K562 (cell line): ENCODE results near the gene KLHL28. TPM values are rescaled to one million over a fixed set of nuclear protein-coding genes. Genes with fewer than 3 reads are reported as not detected.

Source experiments
- ATAC-seq: fragments of 200-7000 bp; cut with Tn5 transposase; 3 replicates; pipeline ENCODE4 v1.9.1; 2020; ENCODE audit warnings: moderate library complexity
- BruUV-seq: library from RNA; stranded (reverse); fragments of 400-500 nt; replicated peaks from 2 replicates; lab custom pipeline; 2021; lab: Mats Ljungman, UMichigan
- CTCF ChIA-PET: fragments of 300-600 bp; formaldehyde crosslinking; extraction: SDS; loops from one replicate; lab custom pipeline; 2021; ENCODE audit warnings: low intra/inter-chr PET ratio; lab: Yijun Ruan, JAX
- POLR2A ChIA-PET: fragments of 300-600, 350-650 bp; sonication (Branson Sonifier 250); formaldehyde crosslinking; extraction: SDS; loops from one replicate; lab custom pipeline; 2021; ENCODE audit warnings: antibody characterized with exemption, inconsistent platforms; lab: Yijun Ruan, JAX
- DNase-seq, 4 experiments: peaks; one replicate each; pipeline versions ENCODE4 v3.0.0 to v3.0.0-alpha.2; 2011 to 2018; ENCODE audit warnings: low spot score in 3 of 4, mixed read lengths in 3 of 4; ENCODE audit errors: extremely low read depth in 1 of 4
- FAIRE-seq: peaks from 2 replicates; lab custom pipeline; 2011; peaks lifted over from hg19 to GRCh38; lab: Jason Lieb, UNC
- H2AFZ ChIP-seq: 2 replicates; pipeline ENCODE4 v1.6.0; 2011; ENCODE audit warnings: low read depth, low read length, control low read depth, inconsistent platforms
- H3K27ac ChIP-seq: fragments of 200-600 bp; 3 replicates; pipeline ENCODE4 v1.8.0; 2011; ENCODE audit warnings: low read depth, mild to moderate bottlenecking, control low read depth, inconsistent platforms, low read length, moderate library complexity, mixed read lengths; ENCODE audit errors: extremely low read depth
- H3K27me3 ChIP-seq, 2 experiments: fragments of 300-600 bp in 1 of 2; 2 replicates in 1 of 2; 3 replicates in 1 of 2; pipeline versions ENCODE4 v1.6.0 to v1.8.0; 2011; ENCODE audit warnings: inconsistent platforms in 2 of 2, low read length in 2 of 2, mild to moderate bottlenecking in 1 of 2, mixed read lengths in 1 of 2, moderate library complexity in 1 of 2; ENCODE audit not compliant: control insufficient read depth in 2 of 2, insufficient read depth in 2 of 2
- H3K36me3 ChIP-seq: fragments of 300-600 bp; 3 replicates; pipeline ENCODE4 v1.8.0; 2011; ENCODE audit warnings: mild to moderate bottlenecking, low read length, inconsistent platforms; ENCODE audit not compliant: control insufficient read depth, insufficient read depth
- H3K4me1 ChIP-seq, 2 experiments: fragments of 200-600 bp in 1 of 2; replicated peaks in 1 of 2; 2 replicates in 1 of 2; 3 replicates in 1 of 2; pipeline versions ENCODE4 v1.5.1 to v1.8.0; 2011; ENCODE audit warnings: inconsistent platforms in 2 of 2, low read length in 2 of 2, mild to moderate bottlenecking in 1 of 2, mixed read lengths in 1 of 2, moderate library complexity in 1 of 2; ENCODE audit not compliant: control insufficient read depth in 2 of 2, insufficient read depth in 2 of 2
- H3K4me2 ChIP-seq: 2 replicates; pipeline ENCODE4 v1.6.1; 2011; ENCODE audit warnings: low read length, control low read depth, inconsistent platforms, mixed read lengths; ENCODE audit not compliant: insufficient read depth
- H3K4me3 ChIP-seq: fragments of 200-600 bp; sonication (generic), shearing (Covaris generic); 2 replicates; pipeline ENCODE4 v1.5.1; 2016; ENCODE audit warnings: control low read depth, inconsistent platforms
- H3K79me2 ChIP-seq: fragments of 200-600 bp; 3 replicates; pipeline ENCODE4 v1.8.0; 2011; ENCODE audit warnings: low read length, inconsistent platforms; ENCODE audit not compliant: control insufficient read depth, insufficient read depth
- H3K9ac ChIP-seq, 2 experiments: 2 replicates each; pipeline versions ENCODE4 v1.6.0 to v1.6.1; 2011; ENCODE audit warnings: low read depth in 2 of 2, low read length in 2 of 2, control low read depth in 1 of 2, inconsistent platforms in 1 of 2, mild to moderate bottlenecking in 1 of 2, mixed read lengths in 1 of 2; ENCODE audit not compliant: insufficient read depth in 1 of 2
- H3K9me1 ChIP-seq: one replicate; pipeline ENCODE4 v1.6.0; 2011; ENCODE audit warnings: inconsistent platforms, mild to moderate bottlenecking, low read length, moderate library complexity; ENCODE audit not compliant: control insufficient read depth, insufficient read depth
- H3K9me3 ChIP-seq: replicated peaks from 2 replicates; pipeline ENCODE4 v1.5.1; 2011; ENCODE audit warnings: low read depth, low read length, inconsistent platforms; ENCODE audit not compliant: control insufficient read depth, insufficient read depth
- H4K20me1 ChIP-seq: replicated peaks from 2 replicates; pipeline ENCODE4 v1.6.1; 2011; ENCODE audit warnings: low read length, inconsistent platforms, mixed read lengths; ENCODE audit not compliant: control insufficient read depth, insufficient read depth
- MLLT1 ChIP-seq, 2 experiments: fragments of 450-650 bp; IDR thresholded peaks; 2 replicates each; pipeline ENCODE4 v1.6.1; 2016
- NCOA6 ChIP-seq: fragments of 450-650 bp; IDR thresholded peaks from 2 replicates; pipeline ENCODE4 v1.6.1; 2017; ENCODE audit warnings: mild to moderate bottlenecking
- RBFOX2 ChIP-seq: fragments of 200-400 bp; formaldehyde crosslinking; IDR thresholded peaks from 2 replicates; pipeline ENCODE4 v1.6.1; 2017; ENCODE audit warnings: low read depth, mild to moderate bottlenecking, low read length, moderate library complexity
- SP2 ChIP-seq: IDR thresholded peaks from 2 replicates; pipeline ENCODE4 v1.6.1; 2011; ENCODE audit warnings: mild to moderate bottlenecking, low read depth, low read length, moderate library complexity; ENCODE audit not compliant: poor library complexity, severe bottlenecking; ENCODE audit errors: extremely low read depth
- TEAD4 ChIP-seq, 2 experiments: sonication (generic) in 1 of 2; formaldehyde crosslinking in 1 of 2; IDR thresholded peaks; 2 replicates each; pipeline versions ENCODE4 v1.6.1 to v1.8.0; 2012 to 2022; ENCODE audit warnings: borderline replicate concordance in 1 of 2, inconsistent platforms in 1 of 2, low read length in 1 of 2, mild to moderate bottlenecking in 1 of 2, missing genetic modification reagents in 1 of 2
- WGBS: fragments of 100-300 bp; shearing (Covaris generic); methylation state at CpG from one replicate; pipeline ENCODE4 v1.1.6; 2016; ENCODE audit warnings: low coverage, mixed read lengths; ENCODE audit not compliant: insufficient coverage; ENCODE audit errors: missing lambda C conversion rate; 5-methylcytosine and 5-hydroxymethylcytosine counted together
- in situ Hi-C: fragments of 300-500 bp; cut with MboI; formaldehyde crosslinking; loops from 4 replicates; pipeline ENCODE4 v1.15.0; 2018; ENCODE audit warnings: inconsistent platforms, mixed read lengths
- intact Hi-C: fragments of 100-400 bp; cut with micrococcal nuclease; formaldehyde crosslinking; loops from 2 replicates; pipeline ENCODE4 v1.14.2; 2022
- polyA plus RNA-seq, 8 experiments: library from polyadenylated mRNA; depleted of rRNA in 4 of 8; stranded (reverse) in 5 of 8; unstranded in 3 of 8; fragments of >200 nt; fragmentation: Nextera tagmentation in 2 of 8; fragmentation: Illumina TruSeq in 1 of 8; extraction: Ambion mirVana in 2 of 8; extraction: Trizol in 1 of 8; gene quantifications; 2 replicates each; pipeline versions ENCODE4 v1.2.1 to v1.2.3, GENCODE V29; 2011 to 2014; ENCODE audit warnings: inconsistent platforms in 1 of 8, missing spikeins in 1 of 8
- total RNA-seq, 7 experiments: library from RNA; depleted of rRNA in 6 of 7; stranded (reverse); fragments of >200 nt in 6 of 7; fragmentation: Illumina TruSeq in 2 of 7; extraction: Trizol in 2 of 7; gene quantifications; 2 replicates each; pipeline versions ENCODE4 v1.2.1 to v1.2.3, GENCODE V29; 2011 to 2021; ENCODE audit warnings: low replicate concordance in 1 of 7

Gene KLHL28
- total and polyA plus RNA-seq, 9 of the 15 experiments (the other 6 are each of a cell fraction or from before 2014, with no cell fraction given): 1.1 to 7.5 (median 4.7) TPM

GRCh38 chr14:44940944-44941343, 20.8 kb downstream of the KLHL28 start:
- no TSS peak for BruUV-seq

More at GRCh38 chr14:44940944-44941343, 20.8 kb downstream of the KLHL28 start:
- intact Hi-C loops: no loop called here
- ChIA-PET POLR2A (no interaction called here), CTCF (no interaction called here)
- H2AFZ ChIP-seq: no peak overlapping the region
- H3K36me3 ChIP-seq: peaks cover 15% of the 10 kb centered on the region; the same call in 2 of the 3 replicates
- H3K27ac ChIP-seq: no peak overlapping the region
- no peak overlapping the region for H3K4me2 ChIP-seq
- H3K9me3 ChIP-seq: no peaks in the 10 kb centered on the region
- TF ChIP-seq SP2 (no peak), TEAD4 (IDR thresholded peaks at IDR 0.05; ENCODE audit: low read length) (no peak), TEAD4 (CRISPR knock-in tag; IDR thresholded peaks at IDR 0.05; ENCODE audit: borderline replicate concordance) (no peak), RBFOX2 (no peak), MLLT1 (IDR thresholded peaks at IDR 0.05) (no peak), NCOA6 (no peak)
- 90% methylated on average over 6 of the region's 6 CpGs for WGBS
- H3K4me3 ChIP-seq: no peak overlapping the region
- in situ Hi-C loops: no loop called here
- no peaks in the 10 kb centered on the region for H3K27me3 ChIP-seq
- no peak for DNase-seq
- FAIRE-seq: no peak
- no peak for ATAC-seq
- H3K9me1 ChIP-seq: no peaks in the 10 kb centered on the region
- no peaks in the 10 kb centered on the region for H3K4me1 ChIP-seq
- H3K79me2 ChIP-seq: no peaks in the 10 kb centered on the region
- H3K9ac ChIP-seq: no peak overlapping the region
- no peaks in the 10 kb centered on the region for H4K20me1 ChIP-seq
